Activated CD8-positive, alpha-beta T cell treated with anti-CD3 and anti-CD28 coated beads for 36 hours (primary cell): ENCODE measurements around the gene PADI3. TPM values are rescaled to one million over a fixed set of nuclear protein-coding genes. Genes with fewer than 3 reads are reported as not detected.

Source experiments
- ATAC-seq: fragments of 200-7000 bp; cut with Tn5 transposase; one replicate; pipeline ENCODE4 v1.10.0; 2021; ENCODE audit warnings: mild to moderate bottlenecking, moderate library complexity
- CTCF ChIA-PET: fragments of 350-600 bp; sonication (Branson Sonifier 250); formaldehyde crosslinking; loops from one replicate; lab custom pipeline; 2021; ENCODE audit warnings: antibody characterized with exemption; lab: Charles Lee
- POLR2A ChIA-PET: fragments of 350-600 bp; sonication (Branson Sonifier 250); formaldehyde crosslinking; loops from one replicate; lab custom pipeline; 2021; ENCODE audit warnings: antibody characterized with exemption; lab: Charles Lee
- DNase-seq: peaks from one replicate; pipeline ENCODE4 v3.0.0-alpha.2; 2020
- H3K27ac Mint-ChIP-seq: one replicate; pipeline ENCODE4 v1.8.0; 2021; ENCODE audit warnings: mild to moderate bottlenecking, mixed read lengths
- H3K27me3 Mint-ChIP-seq: one replicate; pipeline ENCODE4 v1.8.0; 2021; ENCODE audit warnings: mixed read lengths
- H3K36me3 Mint-ChIP-seq: one replicate; pipeline ENCODE4 v1.8.0; 2021; ENCODE audit warnings: low read depth, mixed read lengths
- H3K4me1 Mint-ChIP-seq: one replicate; pipeline ENCODE4 v1.8.0; 2021; ENCODE audit warnings: low read depth, mixed read lengths
- H3K4me3 Mint-ChIP-seq: one replicate; pipeline ENCODE4 v1.8.0; 2021; ENCODE audit warnings: mild to moderate bottlenecking, moderate library complexity, mixed read lengths
- H3K9me3 Mint-ChIP-seq: one replicate; pipeline ENCODE4 v1.8.0; 2021; ENCODE audit warnings: mixed read lengths
- CTCF ChIP-seq: fragments of 200-600 bp; IDR thresholded peaks from one replicate; pipeline ENCODE4 v1.8.0; 2022; ENCODE audit warnings: antibody characterized with exemption, mild to moderate bottlenecking
- intact Hi-C: fragments of 100-400 bp; cut with micrococcal nuclease; formaldehyde crosslinking; loops from one replicate; pipeline ENCODE4 v1.10.0; 2022
- total RNA-seq, 2 experiments: library from RNA; stranded (reverse); gene quantifications; one replicate each; pipeline ENCODE4 v1.2.3, GENCODE V29; 2021

PADI3 gene
- total RNA-seq, 2 experiments from 2014 or later: not detected

GRCh38 chr1:17213782-17214148, 35.1 kb upstream of the PADI3 start:
- H3K27ac Mint-ChIP-seq: no peak overlapping the region
- H3K4me3 Mint-ChIP-seq: no peak overlapping the region
- TF ChIP-seq CTCF: no peak
- ChIA-PET POLR2A (interaction anchor here (0.5 kb wide), 1 partner anchor 165 kb away, joined by 3 read pairs; no protein-coding TSS in a partner anchor), CTCF (interaction anchor here (1.2 to 1.3 kb wide), 2 partner anchors 14 to 88 kb away, joined by 4 read pairs; no protein-coding TSS in a partner anchor)
- no peak for DNase-seq
- no peaks in the 10 kb centered on the region for H3K36me3 Mint-ChIP-seq
- H3K27me3 Mint-ChIP-seq: peaks cover 61% of the 10 kb centered on the region
- peaks cover 34% of the 10 kb centered on the region for H3K4me1 Mint-ChIP-seq
- no peak for ATAC-seq
- intact Hi-C loops: no loop called here
- H3K9me3 Mint-ChIP-seq: no peaks in the 10 kb centered on the region

GRCh38 chr1:17214876-17215544, 33.9 kb upstream of the PADI3 start:
- no peaks in the 10 kb centered on the region for H3K9me3 Mint-ChIP-seq
- ChIA-PET CTCF (interaction anchor here (1.3 to 1.7 kb wide), 2 partner anchors 22 to 89 kb away, joined by 7 to 9 read pairs; no protein-coding TSS in a partner anchor), POLR2A (no interaction called here)

GRCh38 chr1:17215545-17215890, 33.4 kb upstream of the PADI3 start:
- ChIA-PET POLR2A (no interaction called here), CTCF (interaction anchor here (1.3 to 1.7 kb wide), 2 partner anchors 21 to 90 kb away, joined by 7 to 9 read pairs; no protein-coding TSS in a partner anchor)
- H3K36me3 Mint-ChIP-seq: no peaks in the 10 kb centered on the region

More at GRCh38 chr1:17214876-17215544, 33.9 kb upstream of the PADI3 start:
- DNase-seq: no peak
- H3K27me3 Mint-ChIP-seq: peaks cover 57% of the 10 kb centered on the region
- no peak overlapping the region for H3K4me3 Mint-ChIP-seq
- no peaks in the 10 kb centered on the region for H3K36me3 Mint-ChIP-seq
- H3K27ac Mint-ChIP-seq: no peak overlapping the region
- intact Hi-C loops: no loop called here
- TF ChIP-seq CTCF: no peak
- no peak for ATAC-seq
- H3K4me1 Mint-ChIP-seq: peaks cover 32% of the 10 kb centered on the region

GRCh38 chr1:17216078-17216477, 32.8 kb upstream of the PADI3 start:
- H3K36me3 Mint-ChIP-seq: no peaks in the 10 kb centered on the region
- H3K27me3 Mint-ChIP-seq: peaks cover 49% of the 10 kb centered on the region
- TF ChIP-seq CTCF: no peak
- no peak overlapping the region for H3K27ac Mint-ChIP-seq
- intact Hi-C loops: no loop called here
- POLR2A ChIA-PET: no interaction called here
- peaks cover 31% of the 10 kb centered on the region for H3K4me1 Mint-ChIP-seq
- no peak for DNase-seq
- no peak for ATAC-seq
- CTCF ChIA-PET: interaction anchor here (1.7 kb wide), 1 partner anchor 90 kb away, joined by 7 read pairs; no protein-coding TSS in a partner anchor
- H3K9me3 Mint-ChIP-seq: no peaks in the 10 kb centered on the region
- no peak overlapping the region for H3K4me3 Mint-ChIP-seq

More at GRCh38 chr1:17215545-17215890, 33.4 kb upstream of the PADI3 start:
- Mint-ChIP-seq H3K27ac (no peak overlapping the region), H3K27me3 (peaks cover 54% of the 10 kb centered on the region), H3K4me3 (no peak overlapping the region), H3K9me3 (no peaks in the 10 kb centered on the region), H3K4me1 (peaks cover 32% of the 10 kb centered on the region)
- intact Hi-C loops: no loop called here
- no peak for ATAC-seq
- DNase-seq: no peak
- TF ChIP-seq CTCF: no peak

GRCh38 chr1:17217607-17218006, 31.3 kb upstream of the PADI3 start:
- H3K36me3 Mint-ChIP-seq: no peaks in the 10 kb centered on the region
- DNase-seq (no peak), ATAC-seq (no peak)
- H3K9me3 Mint-ChIP-seq: no peaks in the 10 kb centered on the region
- no peak overlapping the region for H3K27ac Mint-ChIP-seq
- H3K4me3 Mint-ChIP-seq: no peak overlapping the region
- peaks cover 42% of the 10 kb centered on the region for H3K27me3 Mint-ChIP-seq
- ChIA-PET CTCF (no interaction called here), POLR2A (no interaction called here)
- TF ChIP-seq CTCF: no peak
- intact Hi-C loops: no loop called here
- peaks cover 19% of the 10 kb centered on the region for H3K4me1 Mint-ChIP-seq
